ENCODE measurements around the gene PSMB11. TPM values are rescaled to one million over a fixed set of nuclear protein-coding genes. Genes with fewer than 3 reads are reported as not detected.

The PSMB11 gene
- total RNA-seq, 1 experiment from 2014 or later, result not detected

GRCh38 chr14:22998329-22999012, 43.5 kb upstream of the PSMB11 start:
- Histone ChIP-seq H3K4me1 (ENCODE audit: control insufficient read depth in 1 of 2, insufficient read depth in 2 of 2, low read length in 2 of 2) (peaks cover 4 to 8% of the 10 kb centered on the region in 2 experiments; a peak in 3 of 4 replicates), H3K79me2 (ENCODE audit: insufficient read depth, low read length) (no peaks in the 10 kb centered on the region), H3K4me3 (replicated peaks in 1 of 2; ENCODE audit: low read depth in 1 of 2, low read length in 2 of 2) (no peak overlapping the region), H3K27ac (ENCODE audit: low read depth, low read length) (no peak overlapping the region), H2AFZ (ENCODE audit: low read depth, low read length, poor library complexity, severe bottlenecking) (no peak overlapping the region), H3K9ac (ENCODE audit: low read length) (no peak overlapping the region), H3K36me3 (ENCODE audit: control insufficient read depth in 1 of 2, insufficient read depth in 2 of 2, low read length in 2 of 2) (no peaks in the 10 kb centered on the region), H3K27me3 (ENCODE audit: insufficient read depth, low read length) (no peaks in the 10 kb centered on the region), H3K4me2 (ENCODE audit: low read length) (no peak overlapping the region), H4K20me1 (ENCODE audit: insufficient read depth) (no peaks in the 10 kb centered on the region), H3K9me2 (ENCODE audit: insufficient read depth) (no peaks in the 10 kb centered on the region), H3K9me3 (ENCODE audit: control insufficient read depth in 1 of 2, insufficient read depth in 1 of 2, low read depth in 1 of 2, low read length in 2 of 2) (no peaks in the 10 kb centered on the region)
- CTCF ChIA-PET, result interaction anchor here (0.6 kb wide), 1 partner anchor 12 kb away, joined by 4 read pairs; no protein-coding TSS in a partner anchor
- ATAC-seq, result no peak
- RAD21 ChIA-PET (ENCODE audit: low non-redundant PET in 1 of 2, low total read pairs in 2 of 2, uncharacterized antibody in 2 of 2, unreplicated experiment in 2 of 2), result no interaction called here
- DNase-seq (ENCODE audit: low read depth, low spot score), result no peak
- no peak for TF ChIP-seq EZH2 (IDR thresholded peaks at IDR 0.05)
- POLR2A ChIA-PET, result no interaction called here
- intact Hi-C loops (cut with micrococcal nuclease), result no loop called here
- no TSS peak for BruUV-seq (replicated peaks)

GRCh38 chr14:23000860-23001259, 41.2 kb upstream of the PSMB11 start:
- H3K36me3 ChIP-seq (ENCODE audit: control insufficient read depth in 1 of 2, insufficient read depth in 2 of 2, low read length in 2 of 2), result no peaks in the 10 kb centered on the region
- no peak overlapping the region for H3K4me2 ChIP-seq (ENCODE audit: low read length)
- H3K4me3 ChIP-seq (replicated peaks in 1 of 2; ENCODE audit: low read depth in 1 of 2, low read length in 2 of 2), result no peak overlapping the region
- no peak overlapping the region for H3K9ac ChIP-seq (ENCODE audit: low read length)
- peaks cover 2 to 15% of the 10 kb centered on the region in 2 experiments for H3K4me1 ChIP-seq (ENCODE audit: control insufficient read depth in 1 of 2, insufficient read depth in 2 of 2, low read length in 2 of 2)
- H3K27ac ChIP-seq (ENCODE audit: low read depth, low read length), result no peak overlapping the region
- CTCF ChIA-PET, result interaction anchor here (0.8 to 2.5 kb wide), 2 partner anchors 14 to 72 kb away, joined by 3 to 10 read pairs; partner anchors contain the start of gene PRMT5
- no peaks in the 10 kb centered on the region for H3K9me3 ChIP-seq (ENCODE audit: control insufficient read depth in 1 of 2, insufficient read depth in 1 of 2, low read depth in 1 of 2, low read length in 2 of 2)
- DNase-seq (ENCODE audit: low read depth, low spot score), result no peak
- H3K27me3 ChIP-seq (ENCODE audit: insufficient read depth, low read length), result no peaks in the 10 kb centered on the region
- H3K9me2 ChIP-seq (ENCODE audit: insufficient read depth), result no peaks in the 10 kb centered on the region
- no peak for ATAC-seq
- TF ChIP-seq CBX3 (IDR thresholded peaks at IDR 0.05; ENCODE audit: low read depth) (no peak), EGR1 (IDR thresholded peaks at IDR 0.05; ENCODE audit: low read depth) (no peak), SIN3A (IDR thresholded peaks at IDR 0.05; ENCODE audit: low read depth) (no peak), POLR2A (IDR thresholded peaks at IDR 0.05; ENCODE audit: borderline replicate concordance, extremely low read depth, insufficient read depth, insufficient read length) (no peak)
- TF ChIP-seq, protein P1, sequence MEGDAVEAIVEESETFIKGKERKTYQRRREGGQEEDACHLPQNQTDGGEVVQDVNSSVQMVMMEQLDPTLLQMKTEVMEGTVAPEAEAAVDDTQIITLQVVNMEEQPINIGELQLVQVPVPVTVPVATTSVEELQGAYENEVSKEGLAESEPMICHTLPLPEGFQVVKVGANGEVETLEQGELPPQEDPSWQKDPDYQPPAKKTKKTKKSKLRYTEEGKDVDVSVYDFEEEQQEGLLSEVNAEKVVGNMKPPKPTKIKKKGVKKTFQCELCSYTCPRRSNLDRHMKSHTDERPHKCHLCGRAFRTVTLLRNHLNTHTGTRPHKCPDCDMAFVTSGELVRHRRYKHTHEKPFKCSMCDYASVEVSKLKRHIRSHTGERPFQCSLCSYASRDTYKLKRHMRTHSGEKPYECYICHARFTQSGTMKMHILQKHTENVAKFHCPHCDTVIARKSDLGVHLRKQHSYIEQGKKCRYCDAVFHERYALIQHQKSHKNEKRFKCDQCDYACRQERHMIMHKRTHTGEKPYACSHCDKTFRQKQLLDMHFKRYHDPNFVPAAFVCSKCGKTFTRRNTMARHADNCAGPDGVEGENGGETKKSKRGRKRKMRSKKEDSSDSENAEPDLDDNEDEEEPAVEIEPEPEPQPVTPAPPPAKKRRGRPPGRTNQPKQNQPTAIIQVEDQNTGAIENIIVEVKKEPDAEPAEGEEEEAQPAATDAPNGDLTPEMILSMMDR (IDR thresholded peaks at IDR 0.05 in 2 of 3, conservative IDR thresholded peaks at IDR 0.05 in 1 of 3; ENCODE audit: borderline replicate concordance in 1 of 3, insufficient read depth in 1 of 3, low read depth in 2 of 3, low read length in 2 of 3), result no peak
- BruUV-seq (replicated peaks), result no TSS peak
- no peaks in the 10 kb centered on the region for H4K20me1 ChIP-seq (ENCODE audit: insufficient read depth)
- RAD21 ChIA-PET (ENCODE audit: low non-redundant PET in 1 of 2, low total read pairs in 2 of 2, uncharacterized antibody in 2 of 2, unreplicated experiment in 2 of 2), result no interaction called here
- no peak overlapping the region for H2AFZ ChIP-seq (ENCODE audit: low read depth, low read length, poor library complexity, severe bottlenecking)
- no peaks in the 10 kb centered on the region for H3K79me2 ChIP-seq (ENCODE audit: insufficient read depth, low read length)
- POLR2A ChIA-PET, result no interaction called here
- intact Hi-C loops (cut with micrococcal nuclease), result no loop called here
